HG02642 (cell line): ENCODE data around the gene PHACTR3.

Experiments
- ATAC-seq: cut with Tn5 transposase; IDR thresholded peaks from one replicate; pipeline ENCODE4 v1.9.1; 2021; ENCODE audit warnings: mild to moderate bottlenecking; ENCODE audit not compliant: unreplicated experiment, poor library complexity

The PHACTR3 gene

GRCh38 chr20:59723607-59724456 lies 119.5 kb downstream of the PHACTR3 start:
- no peak for ATAC-seq

DNA sequence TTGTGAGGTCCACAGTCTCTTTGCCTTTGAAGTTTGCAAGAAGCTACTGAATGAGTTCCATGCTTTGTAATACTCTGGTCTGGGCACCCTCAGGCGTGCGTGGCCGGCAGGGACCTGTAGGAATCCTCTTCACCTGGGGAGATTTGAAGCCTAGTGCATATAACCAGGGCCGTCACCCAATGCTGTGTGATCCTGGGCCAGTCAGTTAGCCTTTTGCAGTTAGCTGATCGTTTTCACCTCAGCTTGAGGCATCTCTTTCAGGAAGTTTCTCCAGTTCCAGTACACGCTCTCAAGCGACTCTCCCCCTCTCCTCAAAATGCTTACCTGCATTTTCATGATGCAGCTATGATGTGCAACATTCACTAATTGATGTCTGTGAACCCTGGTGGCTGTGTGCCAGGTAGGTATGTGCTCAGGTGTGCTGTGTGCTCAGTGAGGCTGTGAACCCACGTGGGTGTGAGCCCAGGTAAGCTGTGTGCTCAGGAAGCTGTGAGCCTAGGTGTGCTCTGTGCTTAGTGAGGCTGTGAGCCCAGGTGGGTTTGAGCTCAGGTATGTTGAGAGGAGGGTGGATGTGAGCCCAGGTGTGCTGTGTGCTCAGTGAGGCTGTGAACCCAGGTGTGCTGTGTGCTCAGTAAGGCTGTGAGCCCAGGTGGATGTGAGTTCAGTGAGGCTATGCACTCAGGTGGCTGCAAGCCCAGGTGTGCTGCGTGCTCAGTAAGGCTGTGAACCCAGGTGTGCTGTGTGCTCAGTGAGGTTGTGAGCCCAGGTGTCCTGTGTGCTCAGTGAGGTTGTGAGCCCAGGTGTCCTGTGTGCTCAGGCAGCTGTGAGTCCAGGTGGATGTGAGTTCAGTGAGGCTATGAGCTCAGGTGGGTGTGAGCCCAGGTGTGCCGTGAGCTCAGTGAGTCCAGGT lies 120.4 kb downstream of the PHACTR3 start:
- ATAC-seq = no peak

DNA sequence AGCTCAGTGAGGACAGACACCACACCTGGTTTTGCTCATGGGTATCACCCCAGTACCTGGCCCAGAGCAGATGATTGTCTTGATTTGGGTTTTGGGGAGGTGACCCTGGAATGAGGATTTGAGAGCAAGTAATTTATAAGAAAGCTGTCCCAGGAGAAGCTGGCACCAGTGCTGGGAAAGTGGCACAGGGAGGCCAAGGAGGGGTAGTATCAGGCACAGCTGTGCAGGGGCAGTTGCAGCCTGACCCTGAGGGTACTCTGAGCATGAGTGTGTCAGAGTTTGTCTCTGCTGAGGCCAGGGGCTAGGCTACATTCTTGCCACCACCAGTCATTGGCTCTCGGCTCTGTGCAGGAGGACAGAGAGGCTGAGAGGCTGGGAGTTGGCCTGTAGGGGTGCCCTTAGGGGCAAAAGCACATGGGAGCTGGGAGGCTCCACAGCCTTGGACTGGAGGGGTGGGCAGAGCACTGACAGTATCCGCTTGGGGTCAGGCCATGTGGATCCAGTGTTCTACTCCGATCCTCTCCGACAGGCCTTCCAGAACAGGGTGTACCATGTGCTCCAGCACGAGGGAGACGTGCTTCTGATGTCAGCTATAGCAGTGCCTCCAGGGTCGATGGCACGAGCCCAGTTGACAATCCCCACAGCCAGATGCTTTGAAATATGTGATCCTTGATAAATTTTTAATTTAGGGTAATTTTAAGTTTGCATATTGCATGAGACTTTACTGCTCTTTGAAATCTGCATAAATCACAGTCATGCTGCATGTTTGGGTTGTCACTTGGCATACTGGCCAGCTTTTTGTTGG lies 121.3 kb downstream of the PHACTR3 start:
- no peak for ATAC-seq

DNA sequence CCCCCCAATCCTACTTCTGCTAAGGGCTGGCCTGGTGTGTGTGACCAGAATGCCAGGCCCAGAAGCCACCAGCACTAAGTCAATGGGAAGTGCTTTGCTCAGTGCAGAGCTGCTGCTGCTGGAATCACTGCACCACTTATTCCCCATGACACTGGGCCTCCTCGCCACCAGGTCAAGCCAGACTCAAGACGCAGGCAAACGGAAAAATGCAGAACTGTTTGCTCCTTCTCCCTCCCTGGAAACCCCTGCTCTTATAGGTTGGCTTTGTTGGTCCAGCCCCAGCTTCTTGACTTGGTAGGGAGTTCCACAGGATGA lies 121.9 kb downstream of the PHACTR3 start:
- ATAC-seq = no peak

- ATAC-seq = no peak
These were observed 124.5 kb downstream of the PHACTR3 start for GRCh38 chr20:59728722-59729430.

GRCh38 chr20:59729506-59729905 lies 125.2 kb downstream of the PHACTR3 start:
- no peak for ATAC-seq

DNA sequence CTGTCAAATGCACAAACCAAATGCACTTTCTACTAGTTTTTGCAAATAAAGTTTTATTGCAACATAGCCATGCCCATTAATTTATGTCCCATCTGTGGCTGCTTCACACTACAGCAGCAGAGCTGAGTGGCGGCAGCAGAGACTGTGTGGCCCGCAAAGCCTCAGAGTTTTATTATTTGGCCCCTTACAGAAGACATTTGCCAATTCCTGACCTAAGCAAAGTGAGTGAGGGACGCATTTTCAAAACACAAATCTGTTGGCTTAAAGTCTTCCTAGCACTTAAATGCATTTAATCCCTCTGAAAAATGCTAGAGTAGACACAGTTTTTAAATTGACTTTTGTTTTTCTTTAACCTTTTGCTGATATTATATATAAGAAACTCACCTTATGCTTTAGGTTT lies 126.4 kb downstream of the PHACTR3 start:
- ATAC-seq = no peak

DNA sequence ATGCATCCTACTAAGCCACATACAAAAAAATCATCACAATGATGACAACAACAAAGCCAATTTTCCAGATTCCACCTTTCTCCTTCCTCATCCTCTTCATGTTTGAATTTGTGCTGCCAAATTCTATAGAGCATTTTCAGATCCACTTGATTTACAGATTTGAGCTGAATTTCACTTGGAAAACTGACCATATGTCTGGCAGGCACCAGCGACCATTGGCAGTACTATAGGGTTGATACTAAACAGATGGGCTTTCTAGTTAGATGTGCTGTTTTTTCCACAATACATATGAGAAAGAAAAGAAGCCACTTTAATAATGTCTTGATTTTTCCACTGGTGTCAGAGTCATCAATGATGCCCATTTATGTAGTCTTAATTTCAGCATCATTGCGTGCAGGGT lies 127.0 kb downstream of the PHACTR3 start:
- no peak for ATAC-seq

GRCh38 chr20:59733351-59733750 lies 129.0 kb downstream of the PHACTR3 start:
- no peak for ATAC-seq

GRCh38 chr20:59735486-59735885 lies 131.1 kb downstream of the PHACTR3 start:
- no peak for ATAC-seq

DNA sequence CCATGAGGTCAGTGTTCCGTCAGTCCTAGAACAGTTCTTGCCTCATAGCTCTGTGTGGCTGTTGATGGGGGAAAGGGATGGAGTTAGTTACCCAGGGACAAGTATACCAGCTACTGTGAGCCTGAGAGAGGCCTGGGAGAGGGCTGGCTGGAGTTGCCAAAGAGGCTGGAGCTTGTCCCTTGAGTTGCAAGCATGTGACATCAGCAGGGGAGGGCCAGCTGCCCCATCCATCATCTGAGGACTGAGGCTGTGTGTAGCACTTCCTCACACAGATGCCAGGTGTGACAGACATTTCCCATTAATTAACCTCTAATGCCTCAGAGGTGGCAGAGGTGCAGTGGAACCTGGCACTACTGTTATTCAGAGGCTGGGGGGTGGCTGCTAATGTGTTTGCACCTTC lies 131.6 kb downstream of the PHACTR3 start:
- no peak for ATAC-seq

DNA sequence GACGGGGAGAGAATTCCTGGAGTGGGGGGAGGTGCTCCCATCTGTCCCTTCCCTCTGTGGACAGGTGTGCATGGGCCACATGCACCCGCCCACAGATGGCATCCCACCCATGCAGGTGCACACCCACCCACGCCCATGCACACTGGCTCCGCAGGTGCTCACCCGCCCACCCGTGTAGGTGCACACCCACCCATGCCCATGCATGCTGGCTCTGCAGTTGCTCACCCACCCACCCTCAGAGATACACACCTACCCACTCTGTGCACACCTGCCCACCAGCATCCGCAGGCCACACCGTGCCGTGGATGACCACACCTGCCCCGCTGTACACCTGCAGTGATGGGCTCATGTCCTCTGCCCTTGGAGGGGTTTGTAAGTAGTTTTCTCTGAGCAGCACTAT lies 132.0 kb downstream of the PHACTR3 start:
- no peak for ATAC-seq

DNA sequence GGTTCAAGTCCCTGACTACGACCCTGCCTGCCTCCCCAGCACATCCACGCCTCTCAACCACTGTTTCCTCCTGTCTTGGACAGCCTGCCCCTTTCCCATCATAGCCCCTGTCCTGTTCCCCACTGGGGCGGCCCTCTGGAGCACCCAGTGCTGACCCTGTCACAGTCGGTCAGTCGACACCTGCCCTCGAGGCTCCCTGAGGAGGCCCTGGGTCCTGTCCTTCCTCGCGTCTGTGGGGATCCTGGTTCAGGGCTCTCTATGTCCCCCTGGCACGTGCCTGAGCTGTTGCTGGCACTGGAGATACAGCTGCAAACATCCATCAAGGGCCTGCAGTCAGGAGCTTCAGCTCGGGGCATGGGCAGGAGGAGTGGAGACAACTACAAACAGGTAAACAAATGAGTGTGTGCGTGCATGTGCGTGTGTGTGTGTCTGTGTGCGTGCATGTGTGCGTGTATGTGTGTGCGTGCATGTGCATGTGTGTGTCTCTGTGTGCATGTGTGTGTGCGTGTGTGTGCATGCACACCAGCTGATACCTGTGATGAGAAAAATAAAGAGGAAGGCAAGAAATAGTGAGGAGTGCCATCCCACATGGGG lies 132.8 kb downstream of the PHACTR3 start:
- ATAC-seq = no peak

GRCh38 chr20:59737816-59738215 lies 133.5 kb downstream of the PHACTR3 start:
- ATAC-seq = no peak

DNA sequence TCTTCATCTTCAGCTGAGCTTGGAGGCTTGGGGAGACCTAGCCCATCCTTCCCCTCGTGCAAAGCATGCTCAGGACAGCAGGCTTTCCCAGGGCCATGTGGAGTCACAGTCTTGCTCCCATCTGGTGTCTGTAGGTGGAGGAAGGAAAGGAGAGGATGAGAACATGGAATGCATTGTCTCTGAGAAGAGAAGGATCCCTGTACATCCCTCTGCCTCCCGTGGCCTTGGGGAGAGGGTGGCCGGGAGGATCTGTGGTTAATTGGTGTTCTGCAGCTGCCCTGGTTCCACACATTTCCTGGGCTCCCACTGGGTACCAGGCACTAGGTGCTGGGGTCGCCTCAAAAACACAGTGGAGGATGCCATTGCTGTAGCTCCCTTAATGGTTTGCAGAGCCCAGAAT lies 134.5 kb downstream of the PHACTR3 start:
- ATAC-seq = no peak

- no peak for ATAC-seq
These were observed 136.3 kb downstream of the PHACTR3 start for GRCh38 chr20:59740621-59741020.

DNA sequence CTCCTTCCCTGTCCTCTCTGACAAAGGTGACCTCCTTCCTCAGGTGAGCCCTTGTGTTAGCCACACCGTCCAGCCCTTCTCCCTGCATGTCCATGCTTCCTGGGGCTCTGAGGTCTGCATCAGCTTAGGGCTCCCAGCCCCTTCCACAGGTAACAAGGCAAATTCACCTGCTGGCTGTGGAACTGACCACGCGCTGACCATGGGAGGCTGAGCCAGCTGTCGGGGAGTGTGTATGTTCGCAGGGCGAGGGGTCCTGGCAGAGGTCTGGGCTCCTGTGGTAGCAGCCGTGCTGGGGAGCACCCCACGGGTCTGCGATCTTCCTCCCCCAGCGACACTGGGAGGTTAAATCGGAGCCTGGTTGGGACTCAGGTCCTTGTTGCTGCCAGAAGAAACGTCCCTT lies 136.7 kb downstream of the PHACTR3 start:
- no peak for ATAC-seq

DNA sequence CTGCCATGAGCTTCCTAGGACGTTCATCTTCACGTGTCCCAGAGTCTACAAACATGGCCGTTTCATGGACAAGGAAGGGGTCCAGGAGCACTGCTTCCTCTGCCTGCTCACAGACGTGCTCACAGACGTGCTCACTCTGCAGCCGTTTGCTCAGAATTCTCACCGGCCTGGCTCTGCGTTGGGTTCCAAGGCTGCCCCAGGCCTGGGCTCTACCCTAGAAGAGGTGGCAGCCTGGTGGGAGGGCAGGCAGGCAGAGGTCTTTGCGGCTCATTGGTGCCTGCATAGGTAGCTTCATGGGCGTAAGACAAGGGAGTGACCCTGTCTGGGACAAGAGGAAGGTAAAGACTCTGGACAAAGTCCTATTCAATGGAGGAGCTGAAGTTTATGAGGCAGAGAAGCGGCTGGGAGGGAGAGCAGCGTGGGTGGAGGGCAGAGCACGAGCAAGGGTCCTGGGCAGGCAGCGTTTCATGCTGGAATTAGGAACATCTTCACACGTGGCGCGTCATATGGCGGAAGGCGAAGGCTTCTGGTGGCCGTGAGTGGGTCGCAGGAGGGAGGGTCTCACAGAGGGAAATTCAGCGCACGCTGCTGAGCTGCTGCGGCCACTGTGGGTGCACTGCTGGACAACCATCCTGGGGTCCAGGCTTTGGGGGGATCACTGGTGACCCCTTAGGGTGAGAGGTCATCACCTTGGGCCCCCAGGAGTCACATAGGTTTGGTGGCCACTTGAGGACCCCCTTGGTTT lies 138.2 kb downstream of the PHACTR3 start:
- ATAC-seq = no peak

- ATAC-seq = no peak
These were observed 139.0 kb downstream of the PHACTR3 start for GRCh38 chr20:59743308-59743707.
